Measurements from ENCODE around the gene IL11RA. TPM values are rescaled to one million over a fixed set of nuclear protein-coding genes. Genes with fewer than 3 reads are reported as not detected.
A peak's percentile ranks its signal among the peaks of the same experiment; 100 is the strongest.

Gene IL11RA
- total and polyA plus RNA-seq, 4 experiments from 2014 or later: 13.6 to 209 (median 111) TPM

DNA sequence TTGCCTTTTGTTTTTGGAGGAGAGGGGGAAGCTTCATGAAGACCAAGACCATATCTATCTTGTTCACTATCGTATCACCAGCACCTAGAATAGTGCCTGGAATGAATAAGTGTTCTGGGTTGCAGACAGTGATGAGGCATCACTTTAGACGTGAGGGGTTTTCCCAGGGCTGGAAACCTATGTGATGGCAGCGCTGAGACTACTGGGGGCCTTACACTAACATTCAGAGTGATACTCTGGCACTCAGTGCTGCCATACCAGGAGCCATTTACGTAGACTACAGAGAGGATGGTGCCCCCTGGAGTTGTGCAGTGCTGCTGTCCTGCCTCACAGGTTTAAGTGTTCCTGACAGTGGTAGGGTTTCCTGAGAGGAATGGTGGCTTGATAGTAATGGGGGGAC lies 32.2 kb downstream of the IL11RA start:
- H3K9me3 Mint-ChIP-seq: no peaks in the 10 kb centered on the region
- H3K4me1 Mint-ChIP-seq: no peaks in the 10 kb centered on the region
- intact Hi-C loops (cut with micrococcal nuclease): no loop called here
- ChIA-PET CTCF (ENCODE audit: partially characterized antibody) (interaction anchor here (1.2 kb wide), 1 partner anchor 17 kb away, joined by 3 read pairs; no protein-coding TSS in a partner anchor), POLR2A (ENCODE audit: partially characterized antibody) (no interaction called here)
- Histone ChIP-seq H3K36me3 (ENCODE audit: insufficient read depth, low read length) (no peaks in the 10 kb centered on the region), H3K4me1 (ENCODE audit: insufficient read depth, low read length) (no peaks in the 10 kb centered on the region), H3K27me3 (ENCODE audit: insufficient read depth, low read length) (no peaks in the 10 kb centered on the region), H3K4me3 (ENCODE audit: low read length in 2 of 2) (no peak overlapping the region), H3K9me3 (ENCODE audit: control insufficient read depth in 1 of 2, low read length in 2 of 2) (no peaks in the 10 kb centered on the region), H3K27ac (ENCODE audit: low read depth, low read length) (no peak overlapping the region)
- peaks cover 2 to 12% of the 10 kb centered on the region in 2 donors for H3K36me3 Mint-ChIP-seq
- no peak overlapping the region for H3K27ac Mint-ChIP-seq
- H3K27me3 Mint-ChIP-seq: no peaks in the 10 kb centered on the region
- no peak for DNase-seq
- no peak overlapping the region for H3K4me3 Mint-ChIP-seq

DNA sequence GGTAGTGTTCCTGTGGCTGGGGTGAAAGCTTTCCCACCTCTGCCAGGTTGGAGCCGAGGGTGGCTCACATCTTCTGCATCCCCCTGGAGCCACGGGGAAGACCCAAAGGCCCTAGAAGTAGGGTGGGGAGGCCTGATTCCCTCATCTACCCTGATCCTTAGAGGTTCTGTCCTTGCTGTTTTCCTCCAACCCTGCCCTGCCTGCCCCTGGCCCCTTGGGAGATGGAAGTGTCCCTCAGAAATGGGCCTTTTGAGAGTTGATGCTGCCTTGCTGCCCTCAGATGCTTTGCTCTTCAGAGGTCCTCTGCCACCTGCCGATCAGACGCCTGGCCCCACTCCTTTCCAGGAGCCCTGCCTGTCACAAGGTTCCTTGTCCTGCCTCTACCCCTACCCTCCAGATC lies 32.8 kb downstream of the IL11RA start:
- Mint-ChIP-seq H3K36me3 (peaks cover 2 to 12% of the 10 kb centered on the region in 2 donors), H3K27ac (no peak overlapping the region), H3K4me1 (no peaks in the 10 kb centered on the region), H3K27me3 (no peaks in the 10 kb centered on the region), H3K9me3 (no peaks in the 10 kb centered on the region), H3K4me3 (no peak overlapping the region)
- no peak overlapping the region for H3K4me3 ChIP-seq (ENCODE audit: low read length in 2 of 2)
- H3K27ac ChIP-seq (ENCODE audit: low read depth, low read length): no peak overlapping the region
- no peaks in the 10 kb centered on the region for H3K9me3 ChIP-seq (ENCODE audit: control insufficient read depth in 1 of 2, low read length in 2 of 2)
- POLR2A ChIA-PET (ENCODE audit: partially characterized antibody): no interaction called here
- H3K27me3 ChIP-seq (ENCODE audit: insufficient read depth, low read length): no peaks in the 10 kb centered on the region
- no peaks in the 10 kb centered on the region for H3K36me3 ChIP-seq (ENCODE audit: insufficient read depth, low read length)
- no peak for DNase-seq
- intact Hi-C loops (cut with micrococcal nuclease): no loop called here
- CTCF ChIA-PET (ENCODE audit: partially characterized antibody): interaction anchor here (1.8 to 2.9 kb wide), 2 partner anchors 15 to 18 kb away, joined by 9 to 16 read pairs; no protein-coding TSS in a partner anchor
- H3K4me1 ChIP-seq (ENCODE audit: insufficient read depth, low read length): no peaks in the 10 kb centered on the region

DNA sequence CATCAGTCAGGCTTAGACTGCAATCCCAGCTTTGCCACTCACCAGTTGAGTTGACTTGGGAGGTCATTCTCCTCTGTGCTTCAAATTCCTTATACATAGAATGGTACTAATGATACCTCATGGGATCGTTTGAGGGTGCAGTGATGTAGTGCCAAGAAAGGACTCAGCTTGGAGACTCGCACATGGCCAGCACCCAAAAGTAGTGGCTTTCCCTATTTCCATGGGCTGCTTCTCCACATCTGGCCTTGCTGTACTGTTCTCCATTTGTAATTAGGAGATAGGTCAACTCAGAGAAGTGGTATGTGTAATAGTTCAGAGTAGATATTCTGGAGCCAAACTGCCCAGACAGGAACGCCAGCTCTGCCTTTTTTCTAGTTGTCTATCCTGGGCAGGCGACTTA lies 33.6 kb downstream of the IL11RA start:
- H3K4me3 ChIP-seq (ENCODE audit: low read length in 2 of 2): no peak overlapping the region
- H3K4me1 Mint-ChIP-seq: no peaks in the 10 kb centered on the region
- H3K9me3 Mint-ChIP-seq: no peaks in the 10 kb centered on the region
- CTCF ChIA-PET (ENCODE audit: partially characterized antibody): interaction anchor here (1.6 to 2.9 kb wide), 3 partner anchors 14 to 20 kb away, joined by 3 to 16 read pairs (median 9); no protein-coding TSS in a partner anchor
- H3K36me3 Mint-ChIP-seq: peaks cover 2 to 12% of the 10 kb centered on the region in 2 donors
- intact Hi-C loops (cut with micrococcal nuclease): no loop called here
- no peaks in the 10 kb centered on the region for H3K9me3 ChIP-seq (ENCODE audit: control insufficient read depth in 1 of 2, low read length in 2 of 2)
- no peak overlapping the region for H3K27ac ChIP-seq (ENCODE audit: low read depth, low read length)
- POLR2A ChIA-PET (ENCODE audit: partially characterized antibody): interaction anchor here (0.8 to 1.3 kb wide), 2 partner anchors 12 to 65 kb away, joined by 3 to 5 read pairs; partner anchors contain the start of gene DCTN3
- no peaks in the 10 kb centered on the region for H3K4me1 ChIP-seq (ENCODE audit: insufficient read depth, low read length)
- no peak overlapping the region for H3K4me3 Mint-ChIP-seq
- no peaks in the 10 kb centered on the region for H3K27me3 Mint-ChIP-seq
- no peaks in the 10 kb centered on the region for H3K36me3 ChIP-seq (ENCODE audit: insufficient read depth, low read length)
- DNase-seq: no peak
- no peaks in the 10 kb centered on the region for H3K27me3 ChIP-seq (ENCODE audit: insufficient read depth, low read length)
- no peak overlapping the region for H3K27ac Mint-ChIP-seq

DNA sequence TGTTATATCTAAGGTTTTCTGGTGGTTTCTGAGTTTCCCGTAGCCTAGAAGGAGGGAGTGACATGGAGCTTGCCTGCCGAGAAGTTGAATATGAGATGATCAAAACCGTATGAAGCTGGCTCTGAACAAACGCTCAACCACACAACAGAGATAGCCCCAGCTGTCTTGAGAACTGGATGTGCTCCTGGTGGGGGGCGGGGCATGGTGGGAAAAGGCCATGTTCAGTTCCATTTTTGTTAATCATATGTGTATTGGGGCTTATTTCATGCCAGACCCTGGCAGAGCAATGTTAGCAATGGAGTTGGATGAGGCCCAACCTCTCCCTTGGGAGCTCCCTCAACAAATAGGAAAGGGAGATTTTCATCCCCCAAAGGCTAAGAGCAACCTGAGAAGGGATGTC lies 34.2 kb downstream of the IL11RA start:
- POLR2A ChIA-PET (ENCODE audit: partially characterized antibody): interaction anchor here (1.3 kb wide), 1 partner anchor 66 kb away, joined by 3 read pairs; the partner anchor contains the start of gene DCTN3
- no peaks in the 10 kb centered on the region for H3K36me3 ChIP-seq (ENCODE audit: insufficient read depth, low read length)
- DNase-seq: no peak
- Mint-ChIP-seq H3K9me3 (no peaks in the 10 kb centered on the region), H3K27me3 (no peaks in the 10 kb centered on the region), H3K36me3 (peaks cover 2 to 8% of the 10 kb centered on the region in 2 donors), H3K27ac (no peak overlapping the region), H3K4me1 (no peaks in the 10 kb centered on the region), H3K4me3 (no peak overlapping the region)
- H3K27me3 ChIP-seq (ENCODE audit: insufficient read depth, low read length): no peaks in the 10 kb centered on the region
- intact Hi-C loops (cut with micrococcal nuclease): no loop called here
- CTCF ChIA-PET (ENCODE audit: partially characterized antibody): interaction anchor here (0.6 to 2.9 kb wide), 4 partner anchors 14 to 312 kb away, joined by 3 to 16 read pairs (median 6); no protein-coding TSS in a partner anchor
- no peaks in the 10 kb centered on the region for H3K9me3 ChIP-seq (ENCODE audit: control insufficient read depth in 1 of 2, low read length in 2 of 2)
- no peak overlapping the region for H3K4me3 ChIP-seq (ENCODE audit: low read length in 2 of 2)
- H3K4me1 ChIP-seq (ENCODE audit: insufficient read depth, low read length): no peaks in the 10 kb centered on the region
- no peak overlapping the region for H3K27ac ChIP-seq (ENCODE audit: low read depth, low read length)

DNA sequence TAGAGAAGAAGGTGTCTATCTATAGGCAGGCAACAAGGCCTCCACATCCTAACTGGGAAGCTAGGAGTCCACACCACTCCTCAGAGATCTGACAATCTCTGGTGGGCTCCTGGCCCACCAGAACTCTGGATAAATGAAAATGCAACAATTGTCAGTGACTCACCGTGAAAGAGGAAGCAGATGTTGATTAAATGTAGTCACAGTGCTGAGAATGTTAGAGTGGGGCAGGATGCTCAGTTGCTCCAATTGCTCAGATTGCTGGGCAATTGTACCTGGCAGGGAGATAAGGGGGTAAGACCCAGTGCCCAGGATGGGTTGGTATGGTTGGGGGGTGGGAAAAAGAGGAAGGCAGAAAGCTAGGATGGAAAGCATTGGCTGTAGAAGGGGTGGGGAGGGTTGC lies 34.7 kb downstream of the IL11RA start:
- POLR2A ChIA-PET (ENCODE audit: partially characterized antibody): no interaction called here
- CTCF ChIA-PET (ENCODE audit: partially characterized antibody): interaction anchor here (0.6 to 2.9 kb wide), 3 partner anchors 13 to 312 kb away, joined by 3 to 16 read pairs (median 4); no protein-coding TSS in a partner anchor
- no peaks in the 10 kb centered on the region for H3K4me1 ChIP-seq (ENCODE audit: insufficient read depth, low read length)
- H3K4me3 ChIP-seq (ENCODE audit: low read length in 2 of 2): no peak overlapping the region
- no peak overlapping the region for H3K4me3 Mint-ChIP-seq
- no peaks in the 10 kb centered on the region for H3K36me3 ChIP-seq (ENCODE audit: insufficient read depth, low read length)
- DNase-seq: no peak
- H3K27ac ChIP-seq (ENCODE audit: low read depth, low read length): no peak overlapping the region
- no peaks in the 10 kb centered on the region for H3K9me3 Mint-ChIP-seq
- H3K27ac Mint-ChIP-seq: peak overlapping the region in 2 of 7 donors; percentile 0 to 32
- no peaks in the 10 kb centered on the region for H3K4me1 Mint-ChIP-seq
- H3K9me3 ChIP-seq (ENCODE audit: control insufficient read depth in 1 of 2, low read length in 2 of 2): no peaks in the 10 kb centered on the region
- H3K36me3 Mint-ChIP-seq: peaks cover 2 to 8% of the 10 kb centered on the region in 2 donors
- intact Hi-C loops (cut with micrococcal nuclease): no loop called here
- H3K27me3 Mint-ChIP-seq: no peaks in the 10 kb centered on the region
- no peaks in the 10 kb centered on the region for H3K27me3 ChIP-seq (ENCODE audit: insufficient read depth, low read length)

DNA sequence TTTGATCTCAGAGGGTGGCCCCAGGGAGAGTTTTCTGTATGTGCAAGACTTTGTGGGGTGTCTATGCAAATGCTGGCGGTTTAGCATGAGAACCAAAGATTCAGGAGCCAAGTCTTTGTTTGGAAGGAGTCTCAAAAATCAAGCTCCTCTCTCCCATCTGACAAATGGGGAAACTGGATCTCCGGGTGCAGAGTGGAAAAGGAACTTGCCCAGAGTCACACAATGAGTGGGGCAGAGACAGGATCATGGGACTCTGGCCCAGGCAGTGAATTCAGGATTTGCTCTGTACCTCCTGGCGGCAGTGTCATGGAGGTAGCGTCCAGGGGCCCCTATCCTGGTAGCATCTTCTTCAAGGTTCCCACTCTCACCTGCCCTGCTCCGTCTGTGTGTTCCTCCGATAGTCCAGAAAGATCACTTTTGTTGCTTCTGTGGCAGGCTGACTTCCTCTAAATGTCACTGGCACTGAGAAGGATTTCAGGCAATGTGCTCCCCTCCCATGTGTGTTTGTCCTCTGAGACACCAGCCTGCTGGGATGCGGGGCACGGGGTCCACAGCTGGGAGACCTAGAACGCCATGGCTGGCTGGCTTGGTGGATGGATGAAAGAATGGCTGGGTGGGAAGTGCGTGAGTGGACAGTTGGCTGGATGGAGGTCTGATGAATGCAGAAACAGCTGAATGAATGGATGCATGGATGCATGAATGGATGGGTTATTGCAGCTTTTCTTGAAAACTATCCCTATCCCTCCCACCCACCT lies 35.5 kb downstream of the IL11RA start:
- no peak for DNase-seq
- no peak overlapping the region for H3K27ac ChIP-seq (ENCODE audit: low read depth, low read length)
- H3K36me3 ChIP-seq (ENCODE audit: insufficient read depth, low read length): no peaks in the 10 kb centered on the region
- intact Hi-C loops (cut with micrococcal nuclease): no loop called here
- Mint-ChIP-seq H3K4me3 (no peak overlapping the region), H3K27me3 (no peaks in the 10 kb centered on the region), H3K27ac (no peak overlapping the region), H3K9me3 (no peaks in the 10 kb centered on the region), H3K36me3 (peaks cover 2 to 7% of the 10 kb centered on the region in 2 donors), H3K4me1 (no peaks in the 10 kb centered on the region)
- H3K4me1 ChIP-seq (ENCODE audit: insufficient read depth, low read length): no peaks in the 10 kb centered on the region
- H3K4me3 ChIP-seq (ENCODE audit: low read length in 2 of 2): no peak overlapping the region
- H3K27me3 ChIP-seq (ENCODE audit: insufficient read depth, low read length): no peaks in the 10 kb centered on the region
- CTCF ChIA-PET (ENCODE audit: partially characterized antibody): interaction anchor here (1.6 to 2.9 kb wide), 2 partner anchors 13 to 22 kb away, joined by 3 to 16 read pairs; no protein-coding TSS in a partner anchor
- no peaks in the 10 kb centered on the region for H3K9me3 ChIP-seq (ENCODE audit: control insufficient read depth in 1 of 2, low read length in 2 of 2)
- POLR2A ChIA-PET (ENCODE audit: partially characterized antibody): no interaction called here

DNA sequence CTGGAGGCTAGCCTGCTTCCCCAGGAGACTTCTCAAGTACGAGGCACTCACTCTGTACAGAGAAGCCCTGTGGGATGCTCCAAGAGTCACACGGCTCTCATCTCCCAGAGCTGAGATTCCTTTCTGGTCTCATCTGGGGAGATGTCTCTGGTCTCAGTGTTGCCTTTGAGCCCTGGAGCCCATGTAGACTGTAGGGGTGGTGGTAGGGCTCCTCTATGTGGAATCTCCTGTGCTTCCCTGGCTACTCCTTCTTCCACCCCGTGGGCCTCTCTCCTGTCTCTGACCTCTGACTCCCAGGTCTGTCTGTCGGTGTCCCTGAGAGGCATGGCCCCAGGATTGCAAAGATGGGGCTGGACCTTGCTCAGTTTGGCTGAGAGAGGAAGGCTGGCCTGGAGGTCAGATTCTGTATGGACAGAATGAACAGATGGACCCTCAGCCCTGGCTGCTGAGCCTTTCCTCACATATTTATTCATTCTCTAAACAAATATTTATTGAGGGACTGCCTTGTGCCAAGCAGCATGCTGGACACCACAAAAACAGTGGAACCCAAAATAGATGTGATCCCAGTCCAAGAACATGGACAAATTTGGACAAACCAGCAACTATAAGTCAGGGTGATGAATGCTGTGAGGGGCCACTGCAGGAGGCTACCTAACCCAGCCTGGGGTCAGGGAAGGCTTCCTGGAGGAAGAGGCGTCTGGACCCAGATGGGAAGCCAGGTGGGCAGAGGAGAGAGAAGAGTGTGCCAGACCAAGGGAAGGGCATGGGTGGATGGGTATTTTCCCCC lies 36.5 kb downstream of the IL11RA start:
- Histone ChIP-seq H3K4me1 (ENCODE audit: insufficient read depth, low read length) (no peaks in the 10 kb centered on the region), H3K27me3 (ENCODE audit: insufficient read depth, low read length) (no peaks in the 10 kb centered on the region), H3K4me3 (ENCODE audit: low read length in 2 of 2) (no peak overlapping the region), H3K36me3 (ENCODE audit: insufficient read depth, low read length) (no peaks in the 10 kb centered on the region), H3K9me3 (ENCODE audit: control insufficient read depth in 1 of 2, low read length in 2 of 2) (no peaks in the 10 kb centered on the region), H3K27ac (ENCODE audit: low read depth, low read length) (no peak overlapping the region)
- Mint-ChIP-seq H3K27ac (peak overlapping the region in 2 of 7 donors; percentile 15 to 42), H3K9me3 (no peaks in the 10 kb centered on the region), H3K27me3 (no peaks in the 10 kb centered on the region), H3K36me3 (peaks cover 2 to 4% of the 10 kb centered on the region in 2 donors), H3K4me3 (no peak overlapping the region), H3K4me1 (no peaks in the 10 kb centered on the region)
- intact Hi-C loops (cut with micrococcal nuclease): no loop called here
- ChIA-PET POLR2A (ENCODE audit: partially characterized antibody) (no interaction called here), CTCF (ENCODE audit: partially characterized antibody) (interaction anchor here (0.6 to 1.2 kb wide), 3 partner anchors 12 to 546 kb away, joined by 3 to 4 read pairs (median 4); no protein-coding TSS in a partner anchor)
- DNase-seq: no peak

Measured in CD4-positive, alpha-beta memory T cell (primary cell).